K562 (cell line): ENCODE results near the gene TMEM141. TPM values are rescaled to one million over a fixed set of nuclear protein-coding genes. Genes with fewer than 3 reads are reported as not detected.

ENCODE experiments used
- ATF4 ChIP-seq: fragments of 450-650 bp; formaldehyde crosslinking; IDR thresholded peaks from 2 replicates; pipeline ENCODE4 v1.4.0; 2022; ENCODE audit warnings: mild to moderate bottlenecking, moderate library complexity
- BDP1 ChIP-seq: IDR thresholded peaks from 3 replicates; pipeline ENCODE4 v1.6.1; 2011; ENCODE audit not compliant: insufficient read length, insufficient read depth
- FOXJ2 ChIP-seq: fragments of 200-800 bp; sonication (Bioruptor generic); IDR thresholded peaks from 2 replicates; pipeline ENCODE4 v1.6.1; 2016; ENCODE audit warnings: missing genetic modification characterization, missing compliant biosample characterization
- GABPB1 ChIP-seq: sonication (generic); formaldehyde crosslinking; IDR thresholded peaks from 2 replicates; pipeline ENCODE4 v1.8.0; 2022; ENCODE audit warnings: mild to moderate bottlenecking, missing genetic modification reagents
- GTF2A2 ChIP-seq: IDR thresholded peaks from 2 replicates; pipeline ENCODE4 v1.6.1; 2016; ENCODE audit warnings: mild to moderate bottlenecking, missing genetic modification characterization, missing compliant biosample characterization
- HDAC3 ChIP-seq: fragments of 450-650 bp; IDR thresholded peaks from 2 replicates; pipeline ENCODE4 v1.6.1; 2018; ENCODE audit warnings: borderline replicate concordance, mild to moderate bottlenecking, moderate library complexity; ENCODE audit not compliant: partially characterized antibody
- HNRNPUL1 ChIP-seq: fragments of 200-400 bp; formaldehyde crosslinking; IDR thresholded peaks from 2 replicates; pipeline ENCODE4 v1.6.1; 2017; ENCODE audit warnings: low read length
- ID3 ChIP-seq, 2 experiments: fragments of 250-450 bp in 1 of 2; fragments of 450-650 bp in 1 of 2; sonication (Bioruptor Pico) in 1 of 2; IDR thresholded peaks; 2 replicates each; pipeline versions ENCODE4 v1.6.1 to v1.8.0; 2016 to 2021; ENCODE audit warnings: mild to moderate bottlenecking in 2 of 2, moderate library complexity in 2 of 2, missing compliant biosample characterization in 1 of 2, missing genetic modification characterization in 1 of 2
- JUN ChIP-seq, 2 experiments: sonication (generic) in 1 of 2; formaldehyde crosslinking in 1 of 2; IDR thresholded peaks; 2 replicates each; pipeline versions ENCODE4 v1.6.1 to v1.8.0; 2012 to 2022; ENCODE audit warnings: borderline replicate concordance in 2 of 2, mild to moderate bottlenecking in 2 of 2, improper control_type of control experiment in 1 of 2, low read depth in 1 of 2, low read length in 1 of 2, missing genetic modification reagents in 1 of 2
- MTA1 ChIP-seq: fragments of 450-650 bp; IDR thresholded peaks from 2 replicates; pipeline ENCODE4 v1.6.1; 2017; ENCODE audit warnings: borderline replicate concordance
- NCOA6 ChIP-seq: fragments of 450-650 bp; IDR thresholded peaks from 2 replicates; pipeline ENCODE4 v1.6.1; 2017; ENCODE audit warnings: mild to moderate bottlenecking
- PTTG1 ChIP-seq: fragments of 450-650 bp; IDR thresholded peaks from 2 replicates; pipeline ENCODE4 v1.6.1; 2016; ENCODE audit warnings: low read depth, mild to moderate bottlenecking, missing genetic modification characterization, missing compliant biosample characterization
- SAFB2 ChIP-seq: fragments of 200-400 bp; formaldehyde crosslinking; IDR thresholded peaks from 2 replicates; pipeline ENCODE4 v1.6.1; 2018; ENCODE audit warnings: borderline replicate concordance, low read length, low read depth, moderate library complexity; ENCODE audit not compliant: severe bottlenecking
- SAP30 ChIP-seq: fragments of 200-600 bp; sonication (generic); IDR thresholded peaks from 2 replicates; pipeline ENCODE4 v1.6.1; 2012; ENCODE audit warnings: borderline replicate concordance, low read depth, mild to moderate bottlenecking, moderate library complexity, low read length, control low read depth, inconsistent platforms; ENCODE audit not compliant: insufficient read depth, poor library complexity, severe bottlenecking
- SMAD4 ChIP-seq: fragments of 250-450 bp; sonication (Bioruptor Pico); conservative IDR thresholded peaks from 2 replicates; pipeline ENCODE4 v1.8.0; 2021; ENCODE audit warnings: inconsistent platforms, mild to moderate bottlenecking, moderate library complexity
- SNRNP70 ChIP-seq: fragments of 200-400 bp; formaldehyde crosslinking; optimal IDR thresholded peaks from 2 replicates; pipeline ENCODE3; 2017; ENCODE audit warnings: low read depth, low read length
- TAF15 ChIP-seq: fragments of 200-400 bp; formaldehyde crosslinking; IDR thresholded peaks from 2 replicates; pipeline ENCODE4 v1.6.1; 2017; ENCODE audit warnings: mild to moderate bottlenecking, low read depth, low read length, moderate library complexity
- TEAD1 ChIP-seq, 2 experiments: fragments of 450-650 bp in 1 of 2; sonication (generic) in 1 of 2; formaldehyde crosslinking; IDR thresholded peaks; 2 replicates each; pipeline versions ENCODE4 v1.4.0 to v1.8.0; 2020 to 2022; ENCODE audit warnings: mild to moderate bottlenecking in 2 of 2, missing genetic modification reagents in 1 of 2
- TSC22D4 ChIP-seq: fragments of 450-650 bp; IDR thresholded peaks from 2 replicates; pipeline ENCODE4 v1.6.1; 2016; ENCODE audit warnings: missing genetic modification characterization, missing biosample characterization, control low read depth
- USF2 ChIP-seq: sonication (generic); formaldehyde crosslinking; IDR thresholded peaks from 2 replicates; pipeline ENCODE4 v1.5.0; 2020; ENCODE audit warnings: missing genetic modification reagents
- ZBTB8A ChIP-seq: fragments of 450-650 bp; IDR thresholded peaks from 2 replicates; pipeline ENCODE4 v1.6.1; 2018; ENCODE audit warnings: mild to moderate bottlenecking, moderate library complexity; ENCODE audit not compliant: partially characterized antibody
- ZNF165 ChIP-seq: fragments of 250-450 bp; sonication (Bioruptor Pico); IDR thresholded peaks from 2 replicates; pipeline ENCODE4 v1.4.0; 2020; ENCODE audit warnings: borderline replicate concordance
- ZNF23 ChIP-seq: fragments of 250-450 bp; sonication (Bioruptor Pico); IDR thresholded peaks from 2 replicates; pipeline ENCODE4 v1.4.0; 2020; ENCODE audit warnings: mild to moderate bottlenecking
- ZNF408 ChIP-seq: fragments of 250-450 bp; sonication (Bioruptor Pico); IDR thresholded peaks from 2 replicates; pipeline ENCODE4 v1.4.0; 2020; ENCODE audit warnings: low read depth, mild to moderate bottlenecking, moderate library complexity
- polyA plus RNA-seq, 8 experiments: library from polyadenylated mRNA; depleted of rRNA in 4 of 8; stranded (reverse) in 5 of 8; unstranded in 3 of 8; fragments of >200 nt; fragmentation: Nextera tagmentation in 2 of 8; fragmentation: Illumina TruSeq in 1 of 8; extraction: Ambion mirVana in 2 of 8; extraction: Trizol in 1 of 8; gene quantifications; 2 replicates each; pipeline versions ENCODE4 v1.2.1 to v1.2.3, GENCODE V29; 2011 to 2014; ENCODE audit warnings: inconsistent platforms in 1 of 8, missing spikeins in 1 of 8
- total RNA-seq, 7 experiments: library from RNA; depleted of rRNA in 6 of 7; stranded (reverse); fragments of >200 nt in 6 of 7; fragmentation: Illumina TruSeq in 2 of 7; extraction: Trizol in 2 of 7; gene quantifications; 2 replicates each; pipeline versions ENCODE4 v1.2.1 to v1.2.3, GENCODE V29; 2011 to 2021; ENCODE audit warnings: low replicate concordance in 1 of 7

Gene TMEM141
- total and polyA plus RNA-seq, 9 of the 15 experiments (the other 6 are each of a cell fraction or from before 2014, with no cell fraction given): 21.5 to 123 (median 74.8) TPM

- TF ChIP-seq ID3 (CRISPR knock-in tag; IDR thresholded peaks at IDR 0.05): no peak
- TF ChIP-seq ID3 (tag; IDR thresholded peaks at IDR 0.05): peak; percentile 79; the same call in 1 of the 2 replicates
- no peak for TF ChIP-seq SNRNP70
- TF ChIP-seq TEAD1 (CRISPR knock-in tag; IDR thresholded peaks at IDR 0.05): no peak
- TF ChIP-seq MTA1: no peak
- TF ChIP-seq PTTG1 (tag): 0 out of 2 replicates have a peak, but pooled peaks have one; percentile 58
- no peak for TF ChIP-seq JUN (IDR thresholded peaks at IDR 0.05; ENCODE audit: borderline replicate concordance, low read depth, low read length)
- TF ChIP-seq JUN (CRISPR knock-in tag; IDR thresholded peaks at IDR 0.05; ENCODE audit: borderline replicate concordance): no peak
- no peak for TF ChIP-seq ATF4
- TF ChIP-seq HNRNPUL1: no peak
- TF ChIP-seq SAFB2: no peak
- no peak for TF ChIP-seq USF2 (CRISPR knock-in tag)
- TF ChIP-seq SMAD4 (CRISPR knock-in tag): 0 out of 2 replicates have a peak, but pooled peaks have one; percentile 33
- no peak for TF ChIP-seq ZNF408 (CRISPR knock-in tag)
- TF ChIP-seq ZNF23 (CRISPR knock-in tag): no peak
- no peak for TF ChIP-seq GABPB1
- no peak for TF ChIP-seq FOXJ2
- TF ChIP-seq HDAC3: no peak
- TF ChIP-seq ZBTB8A: no peak
- TF ChIP-seq ZNF165: no peak
- TF ChIP-seq GTF2A2: no peak
- no peak for TF ChIP-seq TSC22D4 (tag)
- TF ChIP-seq TAF15: no peak
- TF ChIP-seq SAP30: no peak
- TF ChIP-seq NCOA6: no peak
- TF ChIP-seq BDP1: no peak
Measured at GRCh38 chr9:136784249-136784996, 6.7 kb upstream of the TMEM141 start (continued).
